Caki2 (cell line): Measurements from ENCODE around the gene FKBP2. TPM values are rescaled to one million over a fixed set of nuclear protein-coding genes. Genes with fewer than 3 reads are reported as not detected.
"Not testable (repeated sequence)": the region's sequence is repeated elsewhere in the genome, so short reads cannot be mapped to it uniquely, and the experiment has no call there.

Source experiments
- DNase-seq: peaks from one replicate; pipeline ENCODE4 v3.0.0-alpha.2; 2015; ENCODE audit warnings: low read depth
- in situ Hi-C: cut with HindIII; loops from 2 replicates; pipeline ENCODE4 v1.10.0; 2016; ENCODE audit warnings: low sequenced_read_pairs, low pct_unique_long_range_greater_than_20kb, mixed read lengths
- total RNA-seq: library from RNA; depleted of rRNA; stranded (reverse); fragments of >200 nt; shearing (Covaris generic); gene quantifications from 2 replicates; pipeline ENCODE4 v1.2.3, GENCODE V29; 2014; ENCODE audit warnings: low replicate concordance

Gene FKBP2
- total RNA-seq, 1 experiment from 2014 or later = 46.1 TPM

GRCh38 chr11:64245797-64246620 is 5.1 kb downstream of the FKBP2 start:
- in situ Hi-C loops = no loop called here
- peak; percentile 82 for DNase-seq

DNA sequence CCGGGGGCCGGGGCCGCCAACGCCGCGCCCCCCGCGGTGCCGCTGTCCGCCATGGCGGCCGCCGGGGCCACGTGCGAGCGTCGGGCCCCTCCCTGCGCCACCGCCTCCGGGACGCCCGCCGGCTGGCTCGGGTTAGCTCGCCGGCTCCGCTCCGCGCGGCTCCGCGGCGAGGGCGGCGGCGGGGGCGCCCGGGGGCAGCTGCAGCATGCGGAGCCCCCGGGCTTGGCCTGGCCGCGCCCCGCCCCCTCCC is 5.7 kb downstream of the FKBP2 start:
- in situ Hi-C loops, DNase-seq: not testable (repeated sequence)

DNA sequence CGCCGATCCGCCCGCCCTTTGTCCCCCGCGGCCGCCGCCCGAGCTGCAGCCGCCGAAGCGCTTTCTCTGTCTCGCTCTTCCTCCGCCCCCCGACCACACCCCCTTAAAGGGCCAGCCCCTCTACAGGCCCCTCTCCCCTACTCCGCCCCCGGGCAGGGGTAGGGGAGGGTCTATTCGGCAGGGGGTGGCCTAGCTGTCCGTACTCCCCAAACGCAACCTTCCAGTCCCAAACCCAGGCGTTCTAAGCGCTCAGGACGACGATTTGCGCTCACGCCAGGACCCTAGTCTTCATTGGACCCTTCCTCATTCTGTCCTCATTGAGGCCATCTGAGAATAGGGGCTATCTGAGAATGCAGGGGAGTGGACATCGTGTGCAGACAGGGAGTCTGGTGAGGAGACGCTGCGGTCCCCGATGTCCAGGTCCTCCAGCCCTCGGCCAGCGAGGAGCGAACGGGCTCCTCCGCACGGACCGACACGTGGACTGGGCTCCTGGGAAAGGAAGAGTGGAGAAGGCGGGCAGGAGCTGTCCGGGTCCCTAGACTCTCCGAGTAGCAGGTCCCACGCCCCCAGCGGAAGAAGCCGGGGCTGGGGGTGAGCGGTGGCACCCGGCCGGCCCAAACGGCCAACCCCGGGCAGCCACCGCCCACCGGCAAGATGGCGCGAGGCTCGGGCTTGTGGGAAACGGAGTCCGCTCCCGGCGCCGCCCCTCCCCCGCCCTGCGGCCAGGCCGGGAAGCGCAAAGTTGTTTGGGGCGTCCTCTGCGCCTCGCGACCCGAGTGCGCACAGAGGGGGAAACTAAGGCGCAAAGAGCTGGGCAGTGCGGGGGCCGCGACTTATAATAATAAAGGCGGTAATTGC is 6.2 kb downstream of the FKBP2 start, which contains the start of gene PPP1R14B:
TSS of gene PPP1R14B (minus strand) at position 73 of the 858 bp plus-strand sequence. CDS start 270 bp downstream, outside the sequence.
- peak; percentile 88 for DNase-seq
- in situ Hi-C loops = no loop called here

- in situ Hi-C loops = no loop called here
- DNase-seq = no peak
These were observed 7.0 kb downstream of the FKBP2 start for GRCh38 chr11:64247729-64248531.

DNA sequence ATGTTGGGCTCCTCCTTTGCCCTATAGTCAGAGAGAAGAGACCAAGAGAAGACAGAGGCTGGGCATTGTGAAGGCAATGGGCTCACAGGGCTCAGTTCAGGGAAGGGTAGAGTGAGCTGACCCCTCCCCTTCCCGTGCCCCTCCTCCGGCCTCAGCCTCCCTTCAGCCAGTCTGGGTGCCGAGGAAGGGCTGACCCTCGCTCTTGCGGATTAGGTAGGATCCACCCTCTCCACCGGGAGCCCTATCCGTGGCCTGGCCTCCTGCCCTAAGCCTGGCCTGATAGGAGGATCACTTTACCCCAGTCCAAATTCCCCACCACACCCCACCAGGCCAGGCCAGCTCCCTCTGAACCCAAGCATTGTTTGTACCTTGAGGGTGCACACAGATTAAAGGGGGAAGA is 7.7 kb downstream of the FKBP2 start:
- in situ Hi-C loops = no loop called here
- no peak for DNase-seq

- in situ Hi-C loops = no loop called here
- no peak for DNase-seq
These were observed 8.1 kb downstream of the FKBP2 start for GRCh38 chr11:64249038-64249437.

DNA sequence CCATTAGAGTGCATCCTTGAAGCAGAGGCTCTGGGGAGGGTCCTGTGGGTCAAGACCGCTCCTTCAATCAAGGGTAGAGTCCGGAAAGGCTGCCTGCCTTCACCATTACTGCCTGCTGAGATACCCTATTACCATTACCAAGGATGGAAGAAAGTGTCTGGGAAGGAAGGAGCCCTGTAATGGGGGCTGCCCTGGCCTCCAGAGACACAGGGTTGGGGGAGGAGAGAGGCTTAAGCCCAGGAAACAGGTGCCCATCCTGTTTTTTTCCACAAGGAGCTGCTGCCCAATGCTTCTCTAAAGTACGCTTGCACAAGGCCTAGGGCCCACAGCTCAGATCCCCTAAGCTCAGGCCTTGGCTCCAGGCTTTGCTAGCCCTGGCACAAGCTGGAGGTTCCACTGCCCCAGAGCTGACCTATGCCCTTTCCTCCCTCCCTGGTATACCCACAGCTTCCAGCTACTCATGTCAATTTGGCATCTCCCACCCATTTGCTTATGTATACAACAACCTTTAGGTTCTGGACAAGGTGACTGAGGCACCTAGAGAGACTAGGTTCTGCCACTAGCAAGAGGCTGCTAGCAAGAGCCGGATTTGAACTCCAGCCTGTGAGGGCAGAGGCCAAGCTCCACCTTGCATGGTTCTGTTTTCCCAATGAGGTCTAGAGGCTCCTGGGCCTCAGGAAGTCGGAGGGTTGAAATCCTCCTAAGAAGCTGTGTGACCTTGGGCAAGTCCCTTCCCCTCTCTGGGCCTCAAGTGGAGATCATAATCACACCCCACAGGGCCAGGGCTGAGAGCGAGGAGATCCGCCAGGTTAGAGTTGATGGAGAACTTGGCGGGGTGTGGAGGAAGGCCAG is 8.9 kb downstream of the FKBP2 start:
- in situ Hi-C loops = no loop called here
- no peak for DNase-seq

- in situ Hi-C loops = no loop called here
- DNase-seq = no peak
These were observed 9.6 kb downstream of the FKBP2 start for GRCh38 chr11:64250415-64251015.

DNA sequence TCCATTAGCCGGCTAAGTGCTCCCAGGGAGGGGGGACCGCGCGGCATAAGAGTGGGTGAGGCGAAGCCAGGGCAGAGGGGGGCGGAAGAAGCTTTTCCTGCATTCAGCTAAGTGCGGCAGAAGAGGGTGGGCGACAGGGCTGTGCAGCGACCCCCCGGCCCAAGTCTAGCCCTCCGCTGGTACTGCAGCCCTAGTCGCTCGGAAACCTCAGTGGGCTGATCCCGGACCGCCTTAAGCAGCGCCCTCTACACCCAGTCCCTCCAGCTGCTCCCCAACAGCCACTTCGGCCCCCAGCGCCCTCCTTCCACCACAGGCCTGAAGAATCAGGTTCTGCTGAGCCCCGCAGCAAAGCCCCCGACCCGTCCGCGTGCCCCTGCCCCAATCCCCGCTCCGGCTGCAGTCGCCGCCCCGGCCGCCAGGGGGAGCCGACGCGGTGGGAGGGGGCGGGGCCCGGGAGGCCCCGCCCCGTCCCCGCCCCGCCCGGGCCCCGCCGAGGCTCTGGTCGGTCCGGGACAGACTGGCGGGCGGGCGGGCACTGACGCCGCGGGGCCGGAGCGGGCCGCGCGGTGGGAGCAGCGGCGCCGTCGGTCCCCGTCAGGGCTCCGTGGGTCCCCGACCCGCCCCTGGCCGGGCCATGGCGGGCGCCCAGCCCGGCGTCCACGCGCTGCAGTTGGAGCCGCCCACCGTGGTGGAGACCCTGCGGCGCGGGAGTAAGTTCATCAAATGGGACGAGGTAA is 10.3 kb downstream of the FKBP2 start, which contains the start of gene PLCB3:
TSS of gene PLCB3 (plus strand) at position 515 of the 737 bp plus-strand sequence. CDS start at position 635, 120 bp downstream.
- in situ Hi-C loops = no loop called here
- DNase-seq = peak; percentile 33

DNA sequence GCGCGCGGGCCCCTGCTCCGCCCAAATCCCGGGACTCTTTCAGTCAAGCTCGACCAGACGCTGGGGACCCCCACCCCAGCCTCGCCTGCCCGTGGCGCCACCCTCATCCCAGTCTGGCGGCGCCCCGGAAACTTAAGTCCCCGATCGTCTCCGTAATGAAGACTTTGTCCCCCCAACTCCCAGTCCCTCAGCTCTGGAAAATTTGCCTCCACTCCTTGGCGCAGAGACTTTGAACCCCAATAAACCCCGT is 10.8 kb downstream of the FKBP2 start:
- in situ Hi-C loops = no loop called here
- no peak for DNase-seq

DNA sequence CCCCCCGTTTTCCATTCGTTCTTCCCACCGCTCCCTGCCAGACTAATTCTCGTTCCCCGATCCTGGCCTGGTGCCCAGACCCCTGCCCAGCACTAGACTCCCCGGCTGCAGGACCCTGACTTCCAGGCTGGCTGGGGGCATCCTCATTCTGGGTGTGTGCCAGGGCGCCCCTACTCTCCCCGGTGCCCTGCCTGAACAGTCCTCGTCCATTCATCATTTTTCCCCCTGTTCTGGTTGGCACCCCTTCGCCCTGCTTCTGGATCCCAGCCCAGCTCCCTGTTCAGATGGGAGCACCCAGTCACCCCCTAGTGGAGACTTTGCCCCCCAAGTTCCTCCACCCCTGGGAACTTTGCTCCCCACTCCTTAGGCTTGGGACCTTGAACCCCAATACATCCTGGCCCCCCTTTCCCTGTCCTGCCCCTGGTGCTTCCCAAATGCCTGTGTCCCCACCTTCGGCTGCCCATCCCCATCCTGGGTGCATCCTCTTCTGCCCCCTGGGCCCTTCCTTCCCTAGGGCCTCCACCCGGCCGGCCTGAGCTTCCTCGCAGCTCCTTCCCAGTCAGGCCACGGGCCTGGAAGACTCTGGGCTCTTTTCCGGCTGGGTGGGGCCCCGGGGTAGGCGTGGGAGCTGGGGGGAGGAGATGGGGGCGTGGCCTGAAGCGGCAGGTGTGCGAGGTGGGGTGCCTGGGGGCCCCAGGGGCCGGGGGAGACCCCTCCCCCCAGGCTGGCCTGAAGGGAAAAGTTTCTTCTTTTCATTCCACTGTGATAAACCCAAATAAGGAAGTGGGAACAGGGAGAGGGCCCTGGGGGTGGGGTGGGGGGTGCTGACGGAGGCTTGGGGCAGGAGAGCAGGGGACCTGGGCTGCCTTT is 11.3 kb downstream of the FKBP2 start:
- in situ Hi-C loops = no loop called here
- DNase-seq = no peak

GRCh38 chr11:64253043-64253442 is 12.1 kb downstream of the FKBP2 start:
- no peak for DNase-seq
- in situ Hi-C loops = no loop called here

GRCh38 chr11:64253481-64253880 is 12.6 kb downstream of the FKBP2 start:
- in situ Hi-C loops = no loop called here
- no peak for DNase-seq

- no peak for DNase-seq
- in situ Hi-C loops = no loop called here
These were observed 13.4 kb downstream of the FKBP2 start for GRCh38 chr11:64254326-64254725.

- in situ Hi-C loops = no loop called here
- DNase-seq = no peak
These were observed 14.5 kb downstream of the FKBP2 start for GRCh38 chr11:64255135-64256128.
